Right lung (tissue), 5 donors: ENCODE results near the gene FAM227B. TPM values are rescaled to one million over a fixed set of nuclear protein-coding genes. Genes with fewer than 3 reads are reported as not detected.

Source experiments
- DNase-seq, 2 donors: peaks; one replicate each; pipeline ENCODE4 v3.0.0-alpha.2; 2013
- polyA plus RNA-seq, 5 donors: library from polyadenylated mRNA; unstranded; fragments of 120-200 nt; gene quantifications; one replicate each; pipeline versions ENCODE4 v1.2.1 to v1.2.3, GENCODE V29; 2013; ENCODE audit warnings: inconsistent platforms in 1 of 5, low replicate concordance in 1 of 5; ENCODE audit not compliant: insufficient read length in 5 of 5, insufficient read depth in 1 of 5

Gene FAM227B
- polyA plus RNA-seq, 5 donors, result 12.0 to 17.1 (median 15.6) TPM

DNA sequence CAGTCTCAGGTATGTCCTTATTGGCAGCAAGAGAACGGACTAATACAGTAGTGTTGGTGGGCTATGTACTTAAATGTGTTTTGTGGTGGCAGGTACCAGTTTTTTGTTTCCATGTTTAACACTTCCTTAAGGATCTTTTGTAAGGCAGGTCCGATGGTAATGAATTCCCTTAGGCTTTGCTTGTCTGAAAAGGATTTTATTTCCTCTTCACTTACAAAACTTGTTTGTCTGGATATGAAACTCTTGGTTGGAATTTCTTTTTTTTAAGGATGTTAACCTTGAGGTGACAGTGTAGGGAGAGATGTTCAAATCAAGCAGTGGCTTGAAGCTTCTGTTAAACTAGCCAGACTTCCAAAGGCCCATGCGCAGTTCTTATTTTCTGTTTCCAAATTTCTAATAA is 319.8 kb downstream of the FAM227B start:
- no peak for DNase-seq

DNA sequence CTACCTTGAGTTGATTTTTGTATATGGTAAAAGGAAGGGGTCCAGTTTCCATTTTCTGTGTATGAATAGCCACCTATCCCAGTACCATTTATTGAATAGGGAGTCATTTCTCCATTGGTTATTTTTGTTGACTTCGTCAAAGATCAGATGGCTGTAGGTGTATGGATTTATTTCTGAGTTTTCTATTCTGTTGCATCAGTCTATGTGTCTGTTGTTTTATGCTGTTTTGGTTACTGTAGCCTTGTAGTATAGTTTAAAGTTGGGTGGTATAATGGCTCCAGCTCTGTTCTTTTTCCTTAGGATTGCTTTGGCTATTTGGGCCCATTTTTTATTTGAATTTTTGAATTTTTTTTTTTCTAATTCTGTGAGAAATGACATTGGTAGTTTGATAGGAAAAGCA is 323.0 kb downstream of the FAM227B start:
- DNase-seq, result no peak

DNA sequence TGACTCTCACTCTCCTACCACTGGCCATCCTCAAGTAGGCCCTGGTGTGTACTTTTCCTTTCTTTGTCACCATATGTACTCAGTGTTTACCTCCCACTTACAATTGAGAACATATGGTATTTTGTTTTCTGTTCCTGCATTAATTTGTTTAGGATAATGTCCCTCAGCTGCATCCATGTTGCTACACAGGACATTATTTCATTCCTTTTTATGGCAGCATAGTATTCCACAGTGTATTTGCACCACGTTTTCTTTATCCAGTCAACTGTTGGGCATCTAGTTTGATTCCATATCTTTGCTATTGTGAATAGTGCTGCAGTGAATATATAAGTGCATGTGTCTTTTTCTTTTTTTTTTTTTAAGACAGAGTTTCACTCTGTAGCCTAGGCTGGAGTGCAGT is 324.4 kb downstream of the FAM227B start:
- DNase-seq, result no peak

DNA sequence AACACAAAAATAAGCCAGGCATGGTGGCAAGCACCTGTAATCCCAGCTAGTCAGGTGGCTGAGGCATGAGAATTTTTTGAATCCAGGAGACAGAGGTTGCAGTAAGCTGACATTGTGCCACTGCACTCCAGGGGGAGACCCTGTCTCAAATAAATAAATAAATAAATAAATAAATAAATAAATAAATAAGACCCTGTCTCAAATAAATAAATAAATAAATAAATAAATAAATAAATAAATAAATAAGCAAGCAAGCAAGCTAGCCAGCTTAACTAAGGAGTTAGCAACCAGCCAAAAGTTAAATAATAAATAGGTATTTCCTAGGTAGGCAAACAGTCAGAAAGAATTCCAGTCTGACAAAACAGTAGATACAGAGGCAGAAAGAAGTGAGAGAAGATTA is 326.7 kb downstream of the FAM227B start:
- DNase-seq, result no peak

DNA sequence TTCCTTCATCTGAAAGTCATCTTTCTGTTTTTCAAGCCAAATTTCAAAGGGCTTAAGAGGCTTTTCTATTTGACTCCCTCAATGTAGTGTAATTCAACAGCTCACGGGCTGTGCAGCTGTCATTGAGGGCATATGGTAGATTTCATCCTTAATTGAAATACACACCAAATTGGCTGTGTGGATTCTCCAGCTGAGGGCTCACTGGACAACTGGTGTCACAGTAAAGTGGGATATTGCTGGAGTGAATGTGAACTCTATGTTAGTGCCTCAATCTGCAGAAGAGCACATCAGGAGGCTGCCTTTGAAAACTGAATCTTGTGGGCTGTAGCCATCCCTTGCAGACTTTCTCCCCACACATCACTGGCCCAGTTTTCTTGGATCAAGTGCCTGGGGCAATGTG is 330.4 kb downstream of the FAM227B start:
- peak; percentile 18 to 21 for DNase-seq

DNA sequence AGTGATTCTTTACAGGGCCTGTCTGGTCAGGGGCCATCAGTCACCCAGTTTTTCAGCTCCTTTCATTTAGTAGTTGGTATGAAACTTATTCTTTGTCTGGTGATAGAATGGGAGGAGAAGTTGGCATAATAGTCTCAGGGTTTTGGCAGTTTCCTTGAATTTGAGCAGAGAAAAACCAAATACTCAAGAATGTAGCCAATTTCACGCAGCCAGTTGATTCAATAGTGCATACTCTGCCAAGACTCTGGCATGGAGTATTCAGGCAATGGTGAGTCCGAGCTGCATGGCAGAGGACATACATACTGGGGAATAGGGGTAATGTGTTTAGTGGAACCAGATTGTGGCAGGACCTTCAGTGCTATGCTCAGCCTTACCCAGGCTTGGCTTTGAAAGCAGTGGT is 332.2 kb downstream of the FAM227B start:
- DNase-seq, result no peak

DNA sequence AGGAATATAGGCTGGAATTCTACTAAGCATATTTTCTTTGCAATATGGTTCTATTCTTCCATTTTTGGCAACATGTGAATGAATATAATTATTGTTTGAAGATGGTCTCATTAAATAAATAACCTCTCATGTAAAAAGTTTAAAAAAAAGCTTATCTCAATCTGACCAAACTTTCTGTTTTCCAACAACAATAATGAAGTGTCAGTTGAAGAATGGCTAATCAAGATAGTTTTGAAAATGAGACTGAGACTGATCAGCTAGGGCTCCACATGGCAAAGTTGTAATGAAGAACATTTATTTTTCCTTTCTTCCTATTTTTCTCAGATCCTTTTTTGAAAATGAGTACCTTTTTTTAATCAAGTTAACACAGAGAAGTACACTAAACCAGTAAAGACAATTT is 333.1 kb downstream of the FAM227B start:
- peak; percentile 31 to 33 for DNase-seq

DNA sequence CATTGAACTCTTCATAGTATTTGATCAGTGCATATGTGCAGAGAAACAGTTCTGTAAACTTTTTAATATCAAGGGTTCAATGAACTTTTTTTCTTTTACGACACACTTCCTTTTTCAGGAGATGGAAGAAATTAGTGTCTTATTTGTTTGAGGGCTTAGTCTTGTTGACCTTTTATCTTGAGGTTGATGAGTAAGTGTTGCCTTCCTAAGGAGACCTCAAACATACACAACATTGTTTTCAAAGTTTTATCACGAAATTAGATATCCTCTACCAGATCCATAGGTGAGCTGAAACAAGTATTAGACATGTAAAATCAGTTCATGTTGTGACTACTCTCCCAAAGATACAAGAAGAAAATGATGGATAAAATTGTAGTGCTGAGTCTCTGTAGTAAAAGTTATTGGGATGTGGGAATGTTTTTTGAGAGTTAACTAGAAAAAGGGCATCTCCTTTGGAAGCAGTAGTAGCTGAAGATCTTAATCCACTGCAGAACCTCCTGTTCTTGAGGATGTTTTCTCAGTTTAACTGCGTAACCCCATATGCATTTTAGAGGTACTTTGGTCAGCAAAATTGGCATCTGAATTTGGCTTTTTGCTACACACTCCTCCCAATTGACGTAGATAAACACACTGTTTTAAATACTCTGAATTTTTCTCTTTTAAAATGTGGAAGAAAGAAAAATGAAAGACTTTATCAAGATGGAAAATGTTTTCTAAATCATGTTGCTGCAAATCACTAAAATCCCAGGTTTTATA is 333.8 kb downstream of the FAM227B start:
- no peak for DNase-seq

DNA sequence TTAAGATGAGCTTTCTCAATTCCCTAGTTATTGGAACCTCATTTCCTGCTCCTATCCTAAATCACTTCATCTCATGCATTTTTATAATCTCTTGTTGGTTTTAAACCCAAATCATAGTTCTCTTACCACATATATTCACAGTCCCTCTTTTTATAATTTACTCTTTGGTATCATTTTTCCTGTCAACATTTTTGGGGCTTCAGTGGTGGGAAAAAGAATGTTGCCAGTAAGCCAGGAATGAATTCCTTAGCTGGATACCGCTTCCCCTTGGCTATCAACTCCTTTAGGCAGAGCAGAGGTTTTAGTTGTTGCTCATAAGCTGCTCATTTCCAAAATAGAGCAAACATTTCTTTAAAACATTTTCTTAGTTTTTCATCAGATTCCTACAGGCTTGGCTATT is 338.3 kb downstream of the FAM227B start:
- DNase-seq, result no peak

DNA sequence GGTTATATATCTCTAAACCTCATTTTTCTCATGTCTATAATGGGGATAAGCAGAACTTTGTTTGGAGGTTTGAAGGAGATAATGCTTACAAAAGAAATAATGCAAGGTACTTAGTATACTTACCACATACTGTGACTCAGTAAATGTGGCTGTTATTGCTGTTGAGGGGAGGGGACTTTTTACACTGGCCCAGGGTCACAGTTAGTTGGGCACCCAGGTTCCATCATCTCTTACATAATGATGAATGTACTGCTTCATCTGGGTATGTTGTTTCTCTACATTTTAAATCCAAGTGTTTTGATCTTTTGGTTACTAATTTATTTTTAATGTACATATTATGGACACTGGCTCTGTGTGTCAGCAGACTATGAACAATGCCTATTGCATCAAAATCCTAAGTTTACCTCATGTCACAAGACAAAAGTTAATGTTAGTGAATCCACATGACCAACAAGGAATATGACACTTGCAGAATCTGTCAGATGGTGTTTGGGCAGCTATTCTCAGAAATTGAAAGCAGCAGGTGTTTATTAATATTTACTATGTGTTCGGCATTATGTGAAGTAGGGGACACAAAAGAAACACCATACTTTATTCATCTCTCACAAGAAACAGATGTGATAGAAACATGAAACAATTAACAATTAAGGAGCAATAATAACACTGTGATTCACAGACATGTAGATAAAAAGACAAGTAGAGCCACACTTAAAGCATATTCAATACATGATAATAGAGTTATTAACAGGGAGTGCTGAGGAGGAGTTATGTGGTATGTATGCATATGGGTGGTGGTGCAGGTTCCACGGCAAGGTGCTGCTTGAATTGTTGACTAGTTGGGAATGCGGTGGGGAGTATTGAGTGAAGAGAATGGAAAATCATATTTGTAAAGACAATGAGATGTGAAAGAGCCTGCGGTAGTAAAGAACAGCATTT is 340.8 kb downstream of the FAM227B start:
- no peak for DNase-seq

DNA sequence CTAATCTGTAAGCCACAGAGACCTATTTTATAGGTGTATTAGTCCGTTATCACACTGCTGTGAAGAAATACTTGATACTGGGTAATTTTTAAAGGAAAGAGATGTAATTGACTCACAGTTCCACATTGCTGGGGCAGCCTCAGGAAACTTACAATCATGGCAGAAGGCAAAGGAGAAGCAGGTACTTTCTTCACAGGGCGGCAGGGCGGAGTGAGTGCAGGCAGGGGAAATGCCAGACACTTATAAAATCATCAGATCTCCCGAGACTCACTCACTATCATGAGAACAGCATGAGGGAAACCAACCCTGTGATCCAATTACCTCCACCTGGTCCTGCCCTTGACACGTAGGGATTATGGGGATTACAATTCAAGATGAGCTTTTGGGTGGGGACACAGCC is 341.9 kb downstream of the FAM227B start:
- DNase-seq, result no peak

Other genes with a start within 250 kb of the FAM227B start
- gene FGF7, start 197.6 kb downstream of the FAM227B start, polyA plus RNA-seq, result 10 to 100 TPM; 14.9 to 27.9 (median 19.7) TPM
- 10 to 100 TPM; 38.3 to 66.1 (median 45.9) TPM for gene DTWD1, start 230 bp upstream of the FAM227B start, polyA plus RNA-seq